Stimulated activated CD4-positive, alpha-beta T cell treated with anti-CD3 and anti-CD28 coated beads, Interleukin-2, amount 100 ng/mL, for 4 hours (primary cell): ENCODE results near the gene PDK4.
"Not testable (repeated sequence)": the region's sequence is repeated elsewhere in the genome, so short reads cannot be mapped to it uniquely, and the experiment has no call there.

Experiments
- DNase-seq: peaks from one replicate; pipeline ENCODE4 v3.0.0-alpha.2; 2020; ENCODE audit warnings: low read depth

Gene PDK4

DNA sequence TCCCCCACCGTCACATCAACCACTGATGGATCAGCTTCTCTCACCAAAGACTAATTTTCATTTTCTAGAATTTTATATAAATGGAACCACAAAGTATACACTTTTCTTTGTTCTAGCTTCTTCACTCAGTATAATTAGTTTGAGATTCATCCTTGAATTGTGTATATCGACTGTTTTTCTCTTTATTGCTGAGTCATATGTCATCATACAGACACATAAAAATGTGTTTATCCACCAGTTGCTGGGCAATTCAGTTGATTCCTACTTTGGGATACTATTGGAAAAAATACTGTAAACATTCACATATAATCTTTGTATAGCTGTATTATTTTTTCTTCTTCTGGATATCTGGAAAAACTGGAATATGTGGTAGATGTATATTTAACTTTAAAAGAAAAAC, 26.6 kb downstream of the PDK4 start:
- DNase-seq, result no peak

DNA sequence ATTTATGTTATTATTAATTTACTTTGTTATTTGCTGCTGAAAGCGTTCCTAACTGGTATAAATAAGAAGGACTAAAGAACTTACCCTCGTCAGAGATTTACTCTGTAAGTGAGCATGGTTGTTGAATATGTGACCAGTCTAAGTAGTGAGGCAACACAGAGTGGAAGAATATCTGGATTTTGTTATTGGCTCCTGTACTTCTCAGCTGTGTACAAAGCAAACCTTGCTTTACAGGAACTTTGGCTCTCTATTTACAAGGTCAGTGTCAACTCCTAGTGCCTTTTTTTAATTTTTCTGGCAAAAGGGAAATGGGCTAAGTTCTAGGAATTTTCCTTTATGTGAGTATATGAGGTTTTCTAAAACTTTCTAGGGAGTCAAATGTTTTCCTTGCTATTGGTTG, 35.6 kb downstream of the PDK4 start:
- DNase-seq, result no peak

DNA sequence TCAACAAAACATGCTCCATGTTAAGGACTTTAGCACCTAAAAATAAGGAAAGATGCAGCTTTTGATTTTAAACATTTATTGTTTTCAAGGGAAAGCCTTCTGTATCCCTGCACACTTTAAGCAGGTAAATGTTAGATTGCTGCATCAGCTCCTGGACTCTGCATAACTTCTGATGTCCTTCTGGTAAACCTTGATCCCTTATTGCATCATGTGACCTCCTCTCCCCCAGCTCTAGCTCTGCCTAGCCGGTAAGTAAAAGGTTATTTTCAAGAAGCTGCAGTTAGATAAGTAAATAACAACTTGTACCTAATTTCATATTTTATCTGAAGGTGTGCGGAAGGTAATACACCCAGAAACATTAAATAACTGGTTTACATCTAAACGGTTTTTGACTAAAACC, 37.5 kb downstream of the PDK4 start:
- no peak for DNase-seq

DNA sequence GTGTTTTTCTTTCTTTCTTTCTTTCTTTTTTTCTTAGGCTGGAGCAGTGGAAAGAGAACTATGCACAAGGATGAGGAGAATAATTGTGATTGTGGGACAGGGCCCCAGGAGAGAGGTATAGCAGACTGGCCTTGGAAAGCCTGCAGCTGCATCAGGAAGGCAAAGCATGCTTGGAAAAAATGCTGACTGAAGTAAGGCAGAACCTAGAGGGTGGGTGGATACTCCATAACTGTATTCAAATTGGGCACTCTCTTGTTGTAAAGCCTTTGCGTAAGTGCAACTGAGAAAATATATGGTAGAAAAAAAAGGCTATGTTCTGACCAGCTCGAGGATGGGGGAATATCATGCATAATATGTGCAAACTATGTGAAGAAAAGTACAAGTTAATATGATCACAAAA, 39.5 kb downstream of the PDK4 start:
- no peak for DNase-seq

DNA sequence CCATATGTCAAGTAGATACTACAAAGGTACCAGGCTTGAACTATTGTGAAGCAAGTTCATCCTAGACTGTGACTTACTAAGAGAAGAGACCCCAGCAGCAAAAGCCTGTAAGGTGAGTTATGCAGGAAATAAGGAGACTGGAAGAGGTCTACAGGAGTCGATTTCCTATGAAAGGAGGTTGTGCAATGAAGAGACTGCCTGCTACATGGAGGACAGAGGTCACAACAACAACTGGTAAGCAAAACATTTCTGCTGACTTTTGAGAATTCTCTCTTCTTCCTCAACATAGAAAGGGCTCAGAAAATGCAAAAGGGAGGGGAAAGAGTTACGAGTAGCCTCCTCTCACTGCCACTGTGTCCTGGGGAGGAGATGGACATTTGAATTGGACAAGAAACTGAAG, 42.4 kb downstream of the PDK4 start:
- no peak for DNase-seq

DNA sequence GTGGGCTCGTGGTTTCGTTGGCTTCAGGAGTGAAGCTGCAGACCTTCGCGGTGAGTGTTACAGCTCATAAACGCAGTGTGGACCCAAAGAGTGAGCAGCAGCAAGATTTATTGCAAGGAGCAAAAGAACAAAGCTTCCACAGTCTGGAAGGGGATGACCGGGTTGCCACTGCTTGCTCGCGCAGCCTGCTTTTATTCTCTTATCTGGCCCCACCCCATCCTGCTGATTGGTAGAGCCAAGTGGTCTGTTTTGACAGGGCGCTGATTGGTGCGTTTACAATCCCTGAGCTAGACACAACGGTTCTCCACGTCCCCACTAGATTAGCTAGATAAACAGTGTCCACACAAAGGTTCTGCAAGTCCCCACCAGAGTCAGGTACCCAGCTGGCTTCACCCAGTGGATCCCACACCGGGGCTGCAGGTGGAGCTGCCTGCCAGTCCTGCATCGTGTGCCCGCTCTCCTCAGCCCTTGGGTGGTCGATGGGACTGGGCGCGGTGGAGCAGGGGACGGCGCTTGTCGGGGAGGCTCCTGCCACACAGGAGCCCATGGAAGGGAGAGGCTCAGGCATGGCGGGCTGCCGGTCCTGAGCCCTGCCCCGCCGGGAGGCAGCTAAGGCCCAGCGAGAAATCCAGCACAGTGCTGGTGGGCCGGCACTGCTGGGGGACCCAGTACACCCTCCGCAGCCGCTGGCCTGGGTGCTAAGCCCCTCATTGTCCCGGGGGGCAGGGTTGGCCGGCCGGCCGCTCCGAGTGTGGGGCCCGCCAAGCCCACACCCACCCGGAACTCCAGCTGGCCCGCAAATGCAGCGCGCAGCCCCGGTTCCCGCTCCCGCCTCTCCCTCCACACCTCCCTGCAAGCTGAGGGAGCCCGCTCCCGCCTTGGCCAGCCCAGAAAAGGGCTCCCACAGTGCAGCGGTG, 44.0 kb downstream of the PDK4 start:
- DNase-seq, result not testable (repeated sequence)

DNA sequence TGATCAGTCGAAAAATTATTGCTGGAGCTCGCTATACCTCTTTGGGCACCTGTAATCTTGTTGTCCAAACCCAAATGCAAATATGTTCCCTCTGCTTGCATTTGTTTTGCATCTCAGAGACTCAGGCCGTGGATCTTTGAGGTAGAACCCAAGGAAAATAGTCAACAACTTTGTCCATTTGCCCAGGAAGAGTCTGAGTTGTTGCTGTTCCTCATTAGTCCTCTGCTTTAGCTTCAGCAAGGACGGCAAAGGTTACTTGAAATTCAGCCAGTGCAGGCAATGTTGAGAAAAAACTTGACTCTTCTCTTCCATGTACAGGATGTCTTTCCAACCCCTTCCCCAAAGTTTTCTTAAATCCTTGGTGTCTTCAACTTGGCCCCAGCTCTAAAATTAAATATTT, 45.8 kb downstream of the PDK4 start:
- DNase-seq, result no peak

DNA sequence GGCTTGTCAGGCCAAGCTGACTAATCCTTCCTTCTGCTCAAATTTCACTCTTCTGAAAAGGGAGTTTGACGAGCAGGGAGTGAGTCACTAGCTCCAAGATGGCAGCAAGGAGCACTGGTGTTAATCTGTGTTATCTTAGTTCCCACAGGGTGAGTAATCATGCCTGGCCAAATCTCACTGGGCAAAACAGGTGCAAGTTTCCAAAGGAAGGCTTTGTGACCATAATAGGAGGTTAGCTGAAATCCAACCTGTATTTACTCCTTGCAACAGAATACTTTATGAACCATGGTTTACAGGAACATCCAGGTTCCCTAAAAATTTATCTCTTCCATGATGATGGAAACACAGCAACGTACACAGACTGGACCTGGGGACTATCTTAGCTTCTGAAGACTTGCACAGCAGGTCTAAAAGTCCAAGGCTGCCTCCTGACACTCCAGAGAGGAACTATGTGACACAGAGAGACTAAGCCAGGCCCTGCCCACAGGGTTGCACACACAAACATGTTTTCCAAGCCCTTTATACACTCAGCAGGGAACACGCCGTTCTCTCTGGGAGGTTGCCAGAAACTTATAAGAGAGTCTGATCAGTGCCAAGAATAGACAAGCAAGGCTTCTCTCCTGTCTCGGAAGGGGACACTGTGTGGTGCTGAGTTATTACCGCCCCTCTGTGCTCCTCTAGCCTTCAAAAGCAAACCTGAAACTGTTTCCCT, 46.3 kb downstream of the PDK4 start:
- DNase-seq, result no peak

DNA sequence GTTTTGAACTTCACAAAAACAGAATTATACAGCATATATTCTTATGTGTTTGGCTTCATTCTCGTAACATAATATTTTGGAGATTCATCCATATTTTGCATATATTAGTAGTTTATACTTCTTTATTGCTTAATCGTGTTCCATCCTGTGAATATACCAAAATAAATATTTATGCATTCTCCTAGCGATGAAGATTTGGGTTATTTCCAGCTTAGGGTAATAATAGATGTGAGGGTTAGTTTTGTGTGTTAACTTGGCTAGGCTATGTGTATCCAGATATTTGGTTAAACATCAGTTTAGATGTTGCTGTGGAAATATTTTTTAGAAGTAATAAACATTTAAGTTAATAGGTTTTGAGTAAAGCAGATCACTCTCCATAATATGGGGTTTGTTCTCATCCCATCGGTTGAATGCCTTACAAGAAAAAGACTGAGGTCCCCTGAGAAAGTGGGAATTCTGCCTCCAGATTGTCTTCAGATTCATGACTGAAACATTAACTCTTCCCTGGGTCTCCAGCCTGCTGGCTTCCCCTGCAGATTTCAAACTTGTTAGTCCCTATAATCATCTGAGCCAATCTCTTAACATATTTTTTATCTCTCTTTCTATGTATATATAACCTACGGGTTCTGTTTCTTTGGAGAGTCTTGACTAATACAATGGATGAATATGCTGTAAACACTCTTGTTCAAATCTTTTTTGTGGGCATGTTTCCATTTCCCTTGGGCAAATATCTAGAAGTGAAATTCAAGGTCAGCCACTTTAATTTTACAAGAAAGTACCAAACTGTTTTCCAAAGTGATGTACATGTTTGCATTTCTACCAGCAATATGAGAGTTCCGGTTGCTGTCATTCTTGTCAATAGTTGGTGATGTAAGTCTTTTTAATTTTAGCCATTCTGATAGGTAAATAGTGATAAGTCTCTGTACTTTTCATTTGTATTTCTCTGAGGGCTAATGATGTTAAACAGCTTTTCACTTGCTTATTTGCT, 48.7 kb downstream of the PDK4 start:
- no peak for DNase-seq

DNA sequence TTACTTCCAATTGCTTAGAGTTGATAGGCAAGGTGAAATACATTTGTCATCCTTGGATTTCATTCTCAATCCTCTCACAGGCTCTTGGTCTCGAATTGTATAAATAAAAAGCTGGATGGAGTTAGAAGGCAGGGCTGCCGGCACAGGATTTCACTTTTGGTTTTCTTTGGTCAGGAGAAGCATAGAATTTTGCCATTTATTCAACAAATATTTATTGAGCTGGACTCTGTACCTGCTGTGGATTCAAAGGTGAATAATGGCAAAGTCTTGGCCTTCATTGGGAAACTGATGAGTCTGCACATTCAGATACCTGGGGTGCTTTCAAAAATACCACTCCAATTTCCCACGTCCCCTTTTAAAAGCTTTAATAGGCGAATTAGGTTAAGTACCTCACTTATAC, 49.7 kb downstream of the PDK4 start:
- no peak for DNase-seq

DNA sequence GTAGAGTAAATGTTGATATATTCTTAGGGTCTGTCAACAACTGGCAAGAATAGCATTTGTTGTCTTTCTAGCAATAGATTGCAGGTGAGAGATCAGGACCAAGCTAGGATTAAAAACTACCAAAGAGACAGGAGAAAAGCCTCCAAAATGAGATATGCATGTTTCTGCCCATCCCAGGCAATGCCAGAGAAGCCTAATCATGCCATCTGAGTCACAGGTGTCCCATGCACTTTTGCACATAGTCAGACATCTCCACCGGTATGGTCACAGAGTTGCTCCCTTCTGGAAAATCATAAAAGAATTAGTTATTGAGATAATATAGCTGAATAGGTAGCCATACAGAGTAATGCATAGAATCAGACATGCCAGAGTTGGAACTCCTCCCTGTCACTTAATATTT, 50.6 kb downstream of the PDK4 start:
- DNase-seq, result no peak

DNA sequence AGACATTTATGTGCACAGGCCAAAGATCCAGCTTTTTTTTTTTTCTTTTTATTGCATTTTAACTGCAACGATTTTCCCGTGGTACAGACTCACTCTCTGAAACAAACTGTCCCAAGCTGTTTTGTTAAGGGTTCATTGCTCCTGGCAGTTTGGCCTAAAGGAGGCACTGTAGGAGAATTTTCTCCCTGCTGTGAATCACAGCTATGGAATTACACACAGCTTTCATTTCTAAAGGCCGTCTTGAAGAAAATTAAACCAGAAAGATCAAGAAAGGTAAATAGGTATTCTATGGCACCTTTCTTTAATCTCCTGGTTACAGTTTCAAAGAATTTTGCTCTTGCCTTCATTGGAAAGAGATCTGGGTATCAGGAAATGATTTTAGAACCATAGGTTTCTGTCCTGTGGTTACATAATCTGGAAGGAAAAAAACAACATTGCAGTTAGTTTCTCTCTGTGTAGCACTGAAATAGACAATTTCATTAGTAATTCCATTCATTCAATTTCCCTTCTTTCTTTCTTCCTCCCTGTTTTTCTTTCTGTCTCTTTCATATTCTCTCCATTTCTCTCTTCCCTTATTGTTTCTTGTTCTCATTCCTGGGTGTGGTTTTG, 51.2 kb downstream of the PDK4 start:
- no peak for DNase-seq

DNA sequence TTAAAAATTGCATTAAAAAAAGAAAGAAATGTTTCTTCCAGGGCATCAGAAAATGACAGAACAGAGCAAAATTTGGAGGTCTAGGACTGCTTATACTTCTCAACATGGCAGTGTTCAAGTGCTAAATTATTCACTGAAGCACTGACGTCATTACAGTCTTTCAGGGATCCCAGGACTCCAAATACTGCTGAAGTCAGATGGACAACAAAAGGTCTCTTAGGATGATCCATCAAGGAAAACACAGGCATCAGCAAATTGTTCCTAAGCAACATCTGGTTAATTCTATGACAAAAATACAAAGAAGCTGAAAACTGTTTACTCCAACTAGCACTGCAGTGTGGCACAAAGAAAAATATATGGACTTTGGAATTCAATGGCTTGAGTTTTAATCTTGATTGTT, 52.1 kb downstream of the PDK4 start:
- DNase-seq, result no peak

DNA sequence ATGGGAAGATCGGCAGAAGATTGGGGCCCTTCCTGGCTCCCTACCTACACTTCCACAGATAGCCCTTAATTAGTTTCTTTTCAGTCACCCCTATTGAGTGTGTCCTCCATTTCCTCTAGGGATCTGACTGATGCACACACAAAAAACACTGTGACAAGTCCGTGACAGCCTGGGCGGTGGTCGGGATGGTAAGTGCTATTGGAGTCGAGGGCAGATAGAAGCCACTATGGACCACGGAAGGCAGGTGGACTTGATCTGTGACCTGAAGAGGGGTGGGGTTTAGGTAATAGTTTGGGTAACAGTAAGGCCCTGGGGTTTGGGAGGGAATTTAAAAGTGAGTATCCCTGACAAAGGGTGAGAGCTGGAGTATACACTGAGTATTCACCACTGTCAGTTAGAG, 53.0 kb downstream of the PDK4 start:
- no peak for DNase-seq

DNA sequence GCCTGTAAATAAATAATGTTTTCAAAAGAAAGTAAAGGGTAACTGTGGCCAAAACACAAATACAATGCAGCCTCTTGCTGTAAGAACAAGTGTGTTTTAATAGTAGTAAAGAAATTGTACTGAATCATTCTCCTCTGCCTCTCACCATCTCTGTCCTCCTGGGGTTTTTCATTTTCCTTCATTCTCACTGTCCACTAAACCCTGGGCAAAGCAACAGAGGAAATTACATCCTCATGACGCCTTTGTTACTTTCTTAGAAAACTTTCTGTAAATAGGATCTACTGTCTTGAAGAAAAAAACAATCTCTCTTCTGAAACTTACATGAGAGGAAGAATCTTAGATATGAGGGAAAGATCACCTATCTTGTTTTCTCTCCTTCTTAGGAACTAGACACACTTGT, 56.0 kb downstream of the PDK4 start:
- no peak for DNase-seq

DNA sequence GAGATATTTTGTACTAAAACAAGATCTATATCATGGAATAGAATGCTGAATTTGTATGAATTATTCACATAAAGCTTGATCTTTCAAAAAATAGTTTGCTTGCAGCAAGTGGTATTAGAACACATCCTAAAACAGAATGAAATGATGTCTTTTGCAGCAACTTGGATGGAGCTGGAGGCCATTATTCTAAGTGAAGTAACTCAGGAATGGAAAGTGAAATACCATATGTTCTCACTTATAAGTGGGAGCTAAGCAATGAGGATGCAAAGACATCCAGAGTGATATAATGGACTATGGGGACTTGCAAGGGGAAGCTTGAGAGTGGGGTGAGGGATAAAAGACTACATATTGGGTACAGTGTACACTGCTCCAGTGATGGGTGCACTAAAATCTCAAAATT, 56.9 kb downstream of the PDK4 start:
- DNase-seq, result no peak

DNA sequence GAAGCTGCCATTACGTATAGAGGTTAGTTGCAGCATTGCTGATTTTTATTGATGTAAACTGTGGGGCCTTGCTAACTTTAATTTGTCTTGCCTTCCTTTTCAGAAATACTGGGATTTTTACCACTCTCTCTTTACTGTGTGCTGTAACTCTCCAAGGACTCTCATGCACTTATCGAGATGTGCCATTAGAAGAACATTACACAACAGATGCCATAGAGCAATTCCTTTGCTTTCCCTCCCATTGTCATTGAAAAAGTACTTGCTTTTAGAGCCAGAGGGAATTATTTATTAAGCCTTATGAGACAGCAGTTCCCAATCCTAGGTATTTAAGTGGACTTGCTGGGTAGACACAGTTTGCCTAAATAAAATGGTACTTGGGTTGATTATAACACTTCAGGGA, 58.8 kb downstream of the PDK4 start:
- no peak for DNase-seq

DNA sequence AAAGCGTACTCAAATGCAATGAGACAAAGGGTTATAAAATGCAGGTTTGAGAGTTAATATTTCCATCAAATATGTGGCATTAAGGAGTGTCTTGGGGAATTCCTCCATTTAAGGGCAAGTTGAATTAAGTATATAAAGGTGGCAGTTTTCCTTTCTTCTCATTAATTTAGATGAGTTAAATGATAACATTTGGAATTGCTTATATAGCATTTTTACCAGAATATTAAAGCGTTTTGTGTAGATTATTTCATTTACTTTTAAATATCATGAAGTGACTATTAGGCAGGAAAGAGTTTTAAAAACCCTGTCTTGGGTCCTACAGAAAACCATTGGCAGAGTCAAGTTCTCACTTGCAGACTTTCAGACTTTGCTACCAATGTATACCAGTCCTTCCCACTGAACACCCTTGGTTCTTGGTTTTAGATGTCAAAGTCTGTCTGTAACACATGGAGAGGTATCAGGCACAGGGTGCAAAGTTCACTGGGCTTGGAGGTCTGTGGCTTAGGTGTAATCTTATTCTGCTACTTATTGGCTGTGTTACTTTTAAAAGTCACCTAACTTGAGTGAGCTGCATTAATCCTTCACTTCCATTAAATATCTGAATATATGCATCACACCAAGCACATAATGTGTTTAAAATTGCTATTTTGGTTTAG, 59.5 kb downstream of the PDK4 start:
- no peak for DNase-seq

DNA sequence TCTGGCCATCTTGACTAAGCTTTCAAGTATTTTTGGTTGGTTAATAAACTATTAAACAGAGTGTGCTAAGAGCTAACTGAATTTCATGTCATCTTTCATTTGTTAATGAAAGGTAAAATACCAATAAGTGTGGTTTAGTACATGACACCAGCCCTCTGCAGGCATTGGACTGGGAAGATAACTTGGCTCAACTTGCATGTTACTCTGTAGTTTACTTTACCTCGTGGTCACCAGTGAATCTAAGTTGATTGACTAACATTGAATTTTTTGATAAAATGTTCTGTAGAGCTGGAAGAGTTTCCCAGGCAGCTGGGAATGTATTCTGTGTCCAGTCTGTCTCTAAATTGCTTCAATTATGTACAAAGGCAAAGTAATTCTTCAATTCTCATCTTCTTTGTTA, 60.7 kb downstream of the PDK4 start:
- no peak for DNase-seq

DNA sequence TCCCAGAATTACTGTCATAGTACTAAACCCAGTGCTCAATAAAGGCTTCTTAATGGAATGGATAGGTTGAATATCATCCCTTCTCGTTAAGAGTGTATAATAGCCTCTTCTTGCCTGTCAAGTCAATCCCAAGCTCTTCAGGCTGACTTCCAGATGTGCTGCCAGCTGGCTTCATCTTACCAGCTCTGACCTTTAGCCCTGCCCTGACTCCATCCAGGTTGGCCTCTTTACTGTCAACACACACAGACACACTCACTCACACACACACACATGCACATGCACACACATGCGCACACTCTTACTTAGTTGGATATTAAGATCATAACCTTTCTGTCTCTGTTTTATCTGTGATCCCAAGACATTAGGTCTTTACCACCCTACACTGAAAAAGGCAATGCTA, 61.5 kb downstream of the PDK4 start:
- no peak for DNase-seq
